Suprapubic skin (tissue), 4 donors: ENCODE measurements around the gene SETD2. TPM values are rescaled to one million over a fixed set of nuclear protein-coding genes. Genes with fewer than 3 reads are reported as not detected.

Experiments used
- DNase-seq, 2 donors: peaks; one replicate each; pipeline ENCODE4 v3.0.0-alpha.2; 2019; ENCODE audit warnings: low spot score in 2 of 2
- H3K27ac ChIP-seq: fragments of 200-600 bp; sonication (generic); one replicate; pipeline ENCODE4 v1.5.1; 2019
- H3K27me3 ChIP-seq: fragments of 200-600 bp; sonication (generic); one replicate; pipeline ENCODE4 v1.5.1; 2019
- H3K36me3 ChIP-seq: fragments of 200-600 bp; sonication (generic); one replicate; pipeline ENCODE4 v1.5.1; 2019
- H3K4me1 ChIP-seq: fragments of 200-600 bp; sonication (generic); one replicate; pipeline ENCODE4 v1.5.1; 2019
- H3K4me3 ChIP-seq: fragments of 200-600 bp; sonication (generic); one replicate; pipeline ENCODE4 v1.5.1; 2019; ENCODE audit warnings: mild to moderate bottlenecking
- H3K9me3 ChIP-seq: fragments of 200-600 bp; sonication (generic); one replicate; pipeline ENCODE4 v1.5.1; 2019
- EP300 ChIP-seq: sonication (generic); formaldehyde crosslinking; IDR thresholded peaks from one replicate; pipeline ENCODE4 v1.6.1; 2017; ENCODE audit warnings: antibody characterized with exemption
- POLR2A ChIP-seq, 2 donors: fragments of 450-650 bp; IDR thresholded peaks; one replicate each; pipeline ENCODE4 v1.6.1; 2017; ENCODE audit warnings: antibody characterized with exemption in 2 of 2, mild to moderate bottlenecking in 2 of 2, moderate library complexity in 2 of 2
- POLR2AphosphoS5 ChIP-seq, 3 donors: sonication (generic); formaldehyde crosslinking; IDR thresholded peaks; one replicate each; pipeline ENCODE4 v1.6.1; 2017; ENCODE audit warnings: antibody characterized with exemption in 3 of 3
- WGBS: methylation state at CpG from one replicate; pipeline ENCODE4 v1.1.5; 2018; 5-methylcytosine and 5-hydroxymethylcytosine counted together
- total RNA-seq, 4 donors: library from RNA; depleted of rRNA; stranded (reverse); fragments of >200 nt; gene quantifications; one replicate each; pipeline ENCODE4 v1.1.0, GENCODE V29; 2016
- TF ChIP-seq, protein P1 (sequence below), 2 donors: fragments of 200-600 bp in 1 of 2; fragments of 450-650 bp in 1 of 2; sonication (generic) in 1 of 2; IDR thresholded peaks; one replicate each; pipeline ENCODE4 v1.5.1; 2016 to 2019; ENCODE audit warnings: antibody characterized with exemption in 2 of 2, mild to moderate bottlenecking in 1 of 2, moderate library complexity in 1 of 2

The SETD2 gene
- total RNA-seq, 4 donors from 2014 or later = 41.4 to 78.6 (median 53.4) TPM

DNA sequence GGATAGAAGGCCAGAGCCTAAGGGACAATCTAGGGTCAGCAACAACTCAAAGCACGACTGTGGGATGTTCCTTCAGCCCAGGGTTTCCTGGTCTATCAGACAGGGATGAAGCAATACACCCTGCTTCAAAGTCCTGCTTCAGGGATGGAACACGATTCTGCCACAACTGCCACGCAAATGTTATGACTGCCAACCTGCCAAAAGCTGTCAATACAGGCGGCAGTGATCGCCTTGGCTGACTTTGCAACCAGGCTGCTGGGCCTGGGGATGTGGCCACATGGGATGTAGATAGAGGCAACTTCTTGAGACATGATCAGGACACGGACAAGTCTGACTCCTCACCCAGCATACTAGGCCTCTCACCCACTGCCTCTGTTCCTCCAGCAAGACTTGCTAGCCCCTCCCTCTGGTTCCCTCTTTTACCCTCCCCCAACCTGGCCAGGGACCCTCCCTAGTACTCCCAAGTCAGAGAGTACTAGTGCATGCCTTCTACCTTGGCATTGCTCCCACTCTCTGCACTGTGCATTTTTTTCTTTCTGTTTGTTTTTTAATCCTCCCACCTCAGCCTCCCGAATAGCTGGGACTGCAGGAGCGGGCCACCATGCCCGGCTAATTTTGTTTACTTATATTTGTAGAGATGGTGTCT is 195.0 kb downstream of the SETD2 start:
- Histone ChIP-seq H3K9me3 (no peaks in the 10 kb centered on the region), H3K4me3 (no peak overlapping the region), H3K4me1 (peaks cover 71% of the 10 kb centered on the region), H3K27me3 (no peaks in the 10 kb centered on the region), H3K36me3 (peaks cover 6% of the 10 kb centered on the region), H3K27ac (no peak overlapping the region)
- DNase-seq = no peak
- WGBS = 49% methylated on average over 7 of the region's 9 CpGs
- TF ChIP-seq EP300 (no peak), POLR2A (IDR thresholded peaks at IDR 0.05) (no peak), POLR2AphosphoS5 (IDR thresholded peaks at IDR 0.05) (no peak)
- TF ChIP-seq, protein P1, sequence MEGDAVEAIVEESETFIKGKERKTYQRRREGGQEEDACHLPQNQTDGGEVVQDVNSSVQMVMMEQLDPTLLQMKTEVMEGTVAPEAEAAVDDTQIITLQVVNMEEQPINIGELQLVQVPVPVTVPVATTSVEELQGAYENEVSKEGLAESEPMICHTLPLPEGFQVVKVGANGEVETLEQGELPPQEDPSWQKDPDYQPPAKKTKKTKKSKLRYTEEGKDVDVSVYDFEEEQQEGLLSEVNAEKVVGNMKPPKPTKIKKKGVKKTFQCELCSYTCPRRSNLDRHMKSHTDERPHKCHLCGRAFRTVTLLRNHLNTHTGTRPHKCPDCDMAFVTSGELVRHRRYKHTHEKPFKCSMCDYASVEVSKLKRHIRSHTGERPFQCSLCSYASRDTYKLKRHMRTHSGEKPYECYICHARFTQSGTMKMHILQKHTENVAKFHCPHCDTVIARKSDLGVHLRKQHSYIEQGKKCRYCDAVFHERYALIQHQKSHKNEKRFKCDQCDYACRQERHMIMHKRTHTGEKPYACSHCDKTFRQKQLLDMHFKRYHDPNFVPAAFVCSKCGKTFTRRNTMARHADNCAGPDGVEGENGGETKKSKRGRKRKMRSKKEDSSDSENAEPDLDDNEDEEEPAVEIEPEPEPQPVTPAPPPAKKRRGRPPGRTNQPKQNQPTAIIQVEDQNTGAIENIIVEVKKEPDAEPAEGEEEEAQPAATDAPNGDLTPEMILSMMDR (IDR thresholded peaks at IDR 0.05) = no peak

DNA sequence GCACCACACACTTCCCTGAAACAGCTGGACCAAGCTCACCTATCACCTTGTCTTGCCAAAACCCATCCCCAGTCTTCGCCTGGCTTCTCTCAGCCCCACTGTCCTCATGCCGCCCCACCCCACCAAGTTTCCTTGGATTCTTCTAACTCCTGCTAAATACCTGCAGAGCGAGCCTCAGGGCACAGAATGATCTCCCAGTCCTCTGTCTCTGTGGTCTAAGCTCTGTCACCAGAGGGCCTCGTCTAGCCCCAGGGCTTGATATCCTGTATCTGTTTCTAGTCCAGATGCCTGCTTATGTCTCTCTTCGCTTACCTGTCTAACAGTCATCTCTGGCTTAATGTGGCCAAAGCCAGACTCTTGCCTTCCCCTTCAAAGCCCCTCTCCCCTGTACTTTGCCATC is 197.1 kb downstream of the SETD2 start:
- Histone ChIP-seq H3K4me1 (peaks cover 64% of the 10 kb centered on the region), H3K36me3 (peaks cover 6% of the 10 kb centered on the region), H3K4me3 (no peak overlapping the region), H3K27ac (no peak overlapping the region), H3K9me3 (no peaks in the 10 kb centered on the region), H3K27me3 (no peaks in the 10 kb centered on the region)
- no peak for DNase-seq
- 70% methylated on average over 5 of the region's 5 CpGs for WGBS
- TF ChIP-seq, protein P1 (IDR thresholded peaks at IDR 0.05) = no peak

Other genes starting within 250 kb of the SETD2 start
- 10 to 100 TPM; 56.1 to 86.8 (median 81.6) TPM for gene CCDC12, start 187.4 kb downstream of the SETD2 start, total RNA-seq
- gene NBEAL2, start 184.4 kb downstream of the SETD2 start, total RNA-seq = 100 to 1,000 TPM; 317 to 865 (median 347) TPM
- gene KIF9, start 118.7 kb upstream of the SETD2 start, total RNA-seq = 10 to 100 TPM in 2 of 4 donors, 1 to 10 TPM in 2; 8.8 to 23.4 (median 15.3) TPM
- gene KLHL18, start 118.8 kb upstream of the SETD2 start, total RNA-seq = 10 to 100 TPM; 20.8 to 50.7 (median 38.8) TPM
- gene PTPN23, start 216.9 kb upstream of the SETD2 start, total RNA-seq = 100 to 1,000 TPM in 1 of 4 donors, 10 to 100 TPM in 3; 45.9 to 135 (median 61.1) TPM